Measurements from ENCODE around the gene FKRP.

Gene FKRP

GRCh38 chr19:46716672-46717033 is 29.2 kb upstream of the FKRP start:
- Mint-ChIP-seq H3K4me3 (peak overlapping the region; percentile 92), H3K36me3 (ENCODE audit: low read depth) (peaks cover 17% of the 10 kb centered on the region), H3K27me3 (no peaks in the 10 kb centered on the region), H3K9me3 (no peaks in the 10 kb centered on the region), H3K4me1 (ENCODE audit: low read depth) (peaks cover 42% of the 10 kb centered on the region), H3K27ac (peak overlapping the region; percentile 89)

GRCh38 chr19:46717034-46717715 is 28.7 kb upstream of the FKRP start, which contains the start of gene PRKD2:
Gene PRKD2 (minus strand): TSS chr19:46717114. CDS start chr19:46716370, 744 bp downstream.
- Mint-ChIP-seq H3K27me3 (no peaks in the 10 kb centered on the region), H3K4me3 (peak within 1 kb of the TSS; percentile 92), H3K9me3 (no peaks in the 10 kb centered on the region), H3K4me1 (ENCODE audit: low read depth) (peaks cover 45% of the 10 kb centered on the region), H3K27ac (peak within 1 kb of the TSS; percentile 94), H3K36me3 (ENCODE audit: low read depth) (peaks cover 21% of the 10 kb centered on the region)

- H3K4me1 Mint-ChIP-seq (ENCODE audit: low read depth), result peaks cover 46% of the 10 kb centered on the region
- H3K27ac Mint-ChIP-seq, result peak overlapping the region; percentile 94
- H3K36me3 Mint-ChIP-seq (ENCODE audit: low read depth), result peaks cover 22% of the 10 kb centered on the region
- peak overlapping the region; percentile 92 for H3K4me3 Mint-ChIP-seq
- H3K27me3 Mint-ChIP-seq, result no peaks in the 10 kb centered on the region
- H3K9me3 Mint-ChIP-seq, result no peaks in the 10 kb centered on the region
These were observed 28.1 kb upstream of the FKRP start for GRCh38 chr19:46717716-46718143.

GRCh38 chr19:46718157-46718933 is 27.5 kb upstream of the FKRP start:
- Mint-ChIP-seq H3K27ac (peak overlapping the region; percentile 94), H3K9me3 (no peaks in the 10 kb centered on the region), H3K4me3 (peak overlapping the region; percentile 92), H3K36me3 (ENCODE audit: low read depth) (peaks cover 22% of the 10 kb centered on the region), H3K4me1 (ENCODE audit: low read depth) (peaks cover 46% of the 10 kb centered on the region), H3K27me3 (no peaks in the 10 kb centered on the region)

- H3K9me3 Mint-ChIP-seq, result no peaks in the 10 kb centered on the region
- H3K4me3 Mint-ChIP-seq, result peak overlapping the region; percentile 92
- peaks cover 49% of the 10 kb centered on the region for H3K4me1 Mint-ChIP-seq (ENCODE audit: low read depth)
- H3K27me3 Mint-ChIP-seq, result no peaks in the 10 kb centered on the region
- peaks cover 22% of the 10 kb centered on the region for H3K36me3 Mint-ChIP-seq (ENCODE audit: low read depth)
- peak overlapping the region; percentile 94 for H3K27ac Mint-ChIP-seq
These were observed 26.8 kb upstream of the FKRP start for GRCh38 chr19:46718934-46719622.

- Mint-ChIP-seq H3K4me3 (peak overlapping the region; percentile 92), H3K27ac (peak overlapping the region; percentile 77), H3K4me1 (ENCODE audit: low read depth) (peaks cover 49% of the 10 kb centered on the region), H3K9me3 (no peaks in the 10 kb centered on the region), H3K36me3 (ENCODE audit: low read depth) (peaks cover 28% of the 10 kb centered on the region), H3K27me3 (no peaks in the 10 kb centered on the region)
These were observed 26.0 kb upstream of the FKRP start for GRCh38 chr19:46719629-46720502.

- Mint-ChIP-seq H3K4me1 (ENCODE audit: low read depth) (peaks cover 43% of the 10 kb centered on the region), H3K36me3 (ENCODE audit: low read depth) (peaks cover 30% of the 10 kb centered on the region), H3K9me3 (no peaks in the 10 kb centered on the region), H3K4me3 (no peak overlapping the region), H3K27ac (no peak overlapping the region), H3K27me3 (no peaks in the 10 kb centered on the region)
These were observed 25.2 kb upstream of the FKRP start for GRCh38 chr19:46720503-46721239.

- Mint-ChIP-seq H3K4me1 (ENCODE audit: low read depth) (peaks cover 43% of the 10 kb centered on the region), H3K4me3 (no peak overlapping the region), H3K27ac (peak overlapping the region; percentile 24), H3K9me3 (no peaks in the 10 kb centered on the region), H3K27me3 (no peaks in the 10 kb centered on the region), H3K36me3 (ENCODE audit: low read depth) (peaks cover 38% of the 10 kb centered on the region)
These were observed 24.4 kb upstream of the FKRP start for GRCh38 chr19:46721269-46722003.

- Mint-ChIP-seq H3K4me1 (ENCODE audit: low read depth) (peaks cover 43% of the 10 kb centered on the region), H3K27ac (peak overlapping the region; percentile 24), H3K36me3 (ENCODE audit: low read depth) (peaks cover 39% of the 10 kb centered on the region), H3K9me3 (no peaks in the 10 kb centered on the region), H3K27me3 (no peaks in the 10 kb centered on the region), H3K4me3 (peak overlapping the region; percentile 22)
These were observed 23.9 kb upstream of the FKRP start for GRCh38 chr19:46722004-46722380.

- peak overlapping the region; percentile 22 for H3K4me3 Mint-ChIP-seq
- H3K36me3 Mint-ChIP-seq (ENCODE audit: low read depth), result peaks cover 42% of the 10 kb centered on the region
- H3K27ac Mint-ChIP-seq, result peak overlapping the region; percentile 24
- no peaks in the 10 kb centered on the region for H3K9me3 Mint-ChIP-seq
- H3K4me1 Mint-ChIP-seq (ENCODE audit: low read depth), result peaks cover 42% of the 10 kb centered on the region
- H3K27me3 Mint-ChIP-seq, result no peaks in the 10 kb centered on the region
These were observed 23.3 kb upstream of the FKRP start for GRCh38 chr19:46722421-46723022.

GRCh38 chr19:46723023-46723461 is 22.8 kb upstream of the FKRP start:
- H3K27me3 Mint-ChIP-seq, result no peaks in the 10 kb centered on the region
- H3K36me3 Mint-ChIP-seq (ENCODE audit: low read depth), result peaks cover 43% of the 10 kb centered on the region
- peaks cover 37% of the 10 kb centered on the region for H3K4me1 Mint-ChIP-seq (ENCODE audit: low read depth)
- no peak overlapping the region for H3K27ac Mint-ChIP-seq
- H3K4me3 Mint-ChIP-seq, result no peak overlapping the region
- H3K9me3 Mint-ChIP-seq, result no peaks in the 10 kb centered on the region

- Mint-ChIP-seq H3K4me3 (no peak overlapping the region), H3K9me3 (no peaks in the 10 kb centered on the region), H3K27ac (no peak overlapping the region), H3K36me3 (ENCODE audit: low read depth) (peaks cover 45% of the 10 kb centered on the region), H3K27me3 (no peaks in the 10 kb centered on the region), H3K4me1 (ENCODE audit: low read depth) (peaks cover 33% of the 10 kb centered on the region)
These were observed 22.4 kb upstream of the FKRP start for GRCh38 chr19:46723471-46723870.

- H3K27ac Mint-ChIP-seq, result no peak overlapping the region
These were observed 21.4 kb upstream of the FKRP start for GRCh38 chr19:46724468-46724867.

More at GRCh38 chr19:46724468-46724867, 21.4 kb upstream of the FKRP start:
- Mint-ChIP-seq H3K36me3 (ENCODE audit: low read depth) (peaks cover 52% of the 10 kb centered on the region), H3K4me1 (ENCODE audit: low read depth) (peaks cover 32% of the 10 kb centered on the region), H3K9me3 (no peaks in the 10 kb centered on the region), H3K27me3 (no peaks in the 10 kb centered on the region), H3K4me3 (no peak overlapping the region)

All from stimulated activated naive CD8-positive, alpha-beta T cell treated with anti-CD3 and anti-CD28 coated beads, Interleukin-15, Interleukin-2, amounts not matched to agents 100 ng/mL and 50 ng/mL, for 24 hours (primary cell).